GM18907 (cell line): ENCODE results near the gene HBE1.
"Not testable (repeated sequence)": the region's sequence is repeated elsewhere in the genome, so short reads cannot be mapped to it uniquely, and the experiment has no call there.

ENCODE experiments used
- ATAC-seq: cut with Tn5 transposase; IDR thresholded peaks from one replicate; pipeline ENCODE4 v1.9.1; 2021; ENCODE audit warnings: mild to moderate bottlenecking, moderate library complexity; ENCODE audit not compliant: unreplicated experiment

The HBE1 gene

GRCh38 chr11:5254023-5254422, 15.7 kb downstream of the HBE1 start:
- ATAC-seq = not testable (repeated sequence)

- ATAC-seq = not testable (repeated sequence)
Measured at GRCh38 chr11:5253440-5253839, 16.3 kb downstream of the HBE1 start.

- no peak for ATAC-seq
Measured at GRCh38 chr11:5252919-5253265, 16.9 kb downstream of the HBE1 start.

GRCh38 chr11:5252192-5252918, 17.4 kb downstream of the HBE1 start:
- ATAC-seq = no peak

GRCh38 chr11:5251746-5252145, 18.0 kb downstream of the HBE1 start:
- ATAC-seq = no peak

- ATAC-seq = no peak
Measured at GRCh38 chr11:5250543-5251204, 19.1 kb downstream of the HBE1 start.

GRCh38 chr11:5249807-5250396, 19.8 kb downstream of the HBE1 start, which contains the start of gene HBG1:
HBG1 (minus strand) TSS chr11:5249857; CDS start chr11:5249804, 53 bp downstream.
- not testable (repeated sequence) for ATAC-seq

GRCh38 chr11:5248498-5248897, 21.2 kb downstream of the HBE1 start:
- not testable (repeated sequence) for ATAC-seq

GRCh38 chr11:5247472-5248192, 22.1 kb downstream of the HBE1 start:
- ATAC-seq = no peak

GRCh38 chr11:5246772-5247471, 22.8 kb downstream of the HBE1 start:
- ATAC-seq = no peak

GRCh38 chr11:5245155-5245554, 24.6 kb downstream of the HBE1 start:
- no peak for ATAC-seq

- no peak for ATAC-seq
Measured at GRCh38 chr11:5243816-5244180, 25.9 kb downstream of the HBE1 start.

- no peak for ATAC-seq
Measured at GRCh38 chr11:5242933-5243815, 26.6 kb downstream of the HBE1 start.

- ATAC-seq = no peak
Measured at GRCh38 chr11:5242208-5242607, 27.5 kb downstream of the HBE1 start.

- no peak for ATAC-seq
Measured at GRCh38 chr11:5241458-5241857, 28.3 kb downstream of the HBE1 start.

GRCh38 chr11:5240458-5240857, 29.3 kb downstream of the HBE1 start:
- ATAC-seq = no peak

GRCh38 chr11:5240056-5240455, 29.7 kb downstream of the HBE1 start:
- no peak for ATAC-seq

GRCh38 chr11:5239046-5239445, 30.7 kb downstream of the HBE1 start:
- ATAC-seq = no peak

- no peak for ATAC-seq
Measured at GRCh38 chr11:5238486-5238885, 31.3 kb downstream of the HBE1 start.

GRCh38 chr11:5237420-5237819, 32.3 kb downstream of the HBE1 start:
- no peak for ATAC-seq
